Endodermal cell (in vitro differentiated cells): ENCODE measurements around the gene TRIM13. TPM values are rescaled to one million over a fixed set of nuclear protein-coding genes. Genes with fewer than 3 reads are reported as not detected.

Experiments used
- DNase-seq: peaks from one replicate; pipeline ENCODE4 v3.0.0-alpha.2; 2017
- H3K27ac ChIP-seq: 2 replicates; pipeline ENCODE4 v1.5.1; 2013; ENCODE audit warnings: mild to moderate bottlenecking, low read depth, low read length, moderate library complexity
- H3K27me3 ChIP-seq: 2 replicates; pipeline ENCODE4 v1.6.1; 2013; ENCODE audit warnings: mild to moderate bottlenecking, low read length, moderate library complexity; ENCODE audit not compliant: insufficient read depth, control insufficient read depth, poor library complexity, severe bottlenecking
- H3K36me3 ChIP-seq: 2 replicates; pipeline ENCODE4 v1.7.0; 2013; ENCODE audit warnings: mild to moderate bottlenecking, low read length, moderate library complexity; ENCODE audit not compliant: control insufficient read depth, insufficient read depth
- H3K4me1 ChIP-seq: one replicate; pipeline ENCODE4 v1.7.0; 2013; ENCODE audit warnings: low read length; ENCODE audit not compliant: control insufficient read depth, insufficient read depth
- H3K4me3 ChIP-seq: 2 replicates; pipeline ENCODE4 v1.5.1; 2013; ENCODE audit warnings: mild to moderate bottlenecking, low read length, moderate library complexity
- H3K9ac ChIP-seq: 2 replicates; pipeline ENCODE4 v1.6.1; 2013; ENCODE audit warnings: mild to moderate bottlenecking, low read length, moderate library complexity; ENCODE audit not compliant: poor library complexity, severe bottlenecking; ENCODE audit errors: extremely low read depth
- H3K9me3 ChIP-seq: 2 replicates; pipeline ENCODE4 v1.6.1; 2013; ENCODE audit warnings: mild to moderate bottlenecking, low read length, moderate library complexity; ENCODE audit not compliant: control insufficient read depth
- H3K27ac Mint-ChIP-seq: 2 replicates; pipeline ENCODE4 v1.8.0; 2020; ENCODE audit warnings: mixed read lengths
- H3K27me3 Mint-ChIP-seq: 2 replicates; pipeline ENCODE4 v1.8.0; 2021; ENCODE audit warnings: mild to moderate bottlenecking, mixed read lengths; ENCODE audit not compliant: insufficient read depth
- H3K36me3 Mint-ChIP-seq: 2 replicates; pipeline ENCODE4 v1.8.0; 2020; ENCODE audit warnings: low read depth, mixed read lengths
- H3K4me1 Mint-ChIP-seq: 2 replicates; pipeline ENCODE4 v1.8.0; 2020; ENCODE audit warnings: mixed read lengths
- H3K4me3 Mint-ChIP-seq: 2 replicates; pipeline ENCODE4 v1.8.0; 2020; ENCODE audit warnings: mild to moderate bottlenecking, moderate library complexity, mixed read lengths
- H3K9me3 Mint-ChIP-seq: 2 replicates; pipeline ENCODE4 v1.8.0; 2020; ENCODE audit warnings: mild to moderate bottlenecking, mixed read lengths
- WGBS, 2 experiments: methylation state at CpG; one replicate each; pipeline versions ENCODE4 v1.1.5 to v1.1.7; 2013; ENCODE audit warnings: missing lambda C conversion rate in 2 of 2, mixed read lengths in 1 of 2; ENCODE audit not compliant: insufficient coverage in 1 of 2, insufficient read length in 1 of 2; 5-methylcytosine and 5-hydroxymethylcytosine counted together
- total RNA-seq, 2 donors: library from RNA; stranded (reverse); fragmentation: NEBNext Ultra II Directional in 1 of 2; extraction: Animal tissue kit (Norgen Biotek cat#: 25700) in 1 of 2; gene quantifications; 2 replicates in 1 of 2; 3 replicates in 1 of 2; pipeline ENCODE4 v1.2.1, GENCODE V29; 2021
- TF ChIP-seq, protein P1 (sequence below): fragments of 200-600 bp; sonication (generic); conservative IDR thresholded peaks from 2 replicates; pipeline ENCODE4 v1.5.0; 2021; ENCODE audit warnings: antibody characterized with exemption, mild to moderate bottlenecking

Gene TRIM13
- total RNA-seq, 2 donors from 2014 or later = 44.3 TPM

GRCh38 chr13:49953560-49953959 is 43.3 kb upstream of the TRIM13 start:
- H3K4me3 Mint-ChIP-seq = no peak overlapping the region
- DNase-seq = no peak

DNA sequence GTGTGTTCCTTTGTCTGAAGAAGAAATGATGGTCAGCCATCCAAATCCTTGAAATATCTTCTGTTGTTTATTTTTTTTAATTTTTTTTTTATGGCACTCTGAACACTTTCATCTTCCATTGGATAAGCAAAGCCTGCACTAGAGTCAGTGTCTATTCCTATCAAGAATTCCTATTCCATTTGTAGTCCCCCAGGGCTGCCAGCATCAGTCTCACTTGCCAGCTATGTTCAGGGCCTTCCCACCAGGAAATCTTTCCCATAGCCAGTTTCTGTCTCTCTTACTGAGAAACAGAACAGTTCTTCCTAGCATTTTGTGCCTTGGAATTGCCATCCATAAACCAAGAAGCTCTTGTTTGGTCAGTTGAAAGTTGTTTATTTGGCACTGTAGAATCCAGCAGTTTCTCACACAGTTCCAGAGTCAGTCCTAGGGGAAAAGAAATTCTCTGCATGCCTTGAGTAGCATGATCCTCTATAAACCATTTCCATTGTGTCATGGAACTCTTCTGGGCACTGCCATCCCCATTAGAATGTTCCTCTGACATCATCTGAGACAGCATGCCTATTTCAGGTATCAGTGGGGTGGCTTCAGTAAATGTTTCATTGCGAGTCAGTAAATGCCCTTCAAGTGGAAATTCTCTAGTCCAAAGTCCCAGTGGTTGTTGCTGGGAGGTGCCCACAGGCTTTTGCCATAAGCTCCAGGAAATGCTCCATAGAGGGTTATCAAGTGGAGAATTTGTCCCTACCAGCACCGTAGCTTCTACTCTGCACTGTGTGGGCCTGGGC is 42.0 kb upstream of the TRIM13 start:
- Mint-ChIP-seq H3K36me3 (no peaks in the 10 kb centered on the region), H3K27ac (no peak overlapping the region), H3K4me3 (no peak overlapping the region), H3K4me1 (no peaks in the 10 kb centered on the region), H3K9me3 (no peaks in the 10 kb centered on the region), H3K27me3 (peaks cover 13% of the 10 kb centered on the region)
- WGBS, 2 experiments = 94 to 98% methylated on average over 2 of the region's 2 CpGs
- TF ChIP-seq, protein P1, sequence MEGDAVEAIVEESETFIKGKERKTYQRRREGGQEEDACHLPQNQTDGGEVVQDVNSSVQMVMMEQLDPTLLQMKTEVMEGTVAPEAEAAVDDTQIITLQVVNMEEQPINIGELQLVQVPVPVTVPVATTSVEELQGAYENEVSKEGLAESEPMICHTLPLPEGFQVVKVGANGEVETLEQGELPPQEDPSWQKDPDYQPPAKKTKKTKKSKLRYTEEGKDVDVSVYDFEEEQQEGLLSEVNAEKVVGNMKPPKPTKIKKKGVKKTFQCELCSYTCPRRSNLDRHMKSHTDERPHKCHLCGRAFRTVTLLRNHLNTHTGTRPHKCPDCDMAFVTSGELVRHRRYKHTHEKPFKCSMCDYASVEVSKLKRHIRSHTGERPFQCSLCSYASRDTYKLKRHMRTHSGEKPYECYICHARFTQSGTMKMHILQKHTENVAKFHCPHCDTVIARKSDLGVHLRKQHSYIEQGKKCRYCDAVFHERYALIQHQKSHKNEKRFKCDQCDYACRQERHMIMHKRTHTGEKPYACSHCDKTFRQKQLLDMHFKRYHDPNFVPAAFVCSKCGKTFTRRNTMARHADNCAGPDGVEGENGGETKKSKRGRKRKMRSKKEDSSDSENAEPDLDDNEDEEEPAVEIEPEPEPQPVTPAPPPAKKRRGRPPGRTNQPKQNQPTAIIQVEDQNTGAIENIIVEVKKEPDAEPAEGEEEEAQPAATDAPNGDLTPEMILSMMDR = no peak
- no peak overlapping the region for H3K9ac ChIP-seq
- H3K4me3 ChIP-seq = no peak overlapping the region
- no peak for DNase-seq
- H3K4me1 ChIP-seq = no peaks in the 10 kb centered on the region
- no peaks in the 10 kb centered on the region for H3K9me3 ChIP-seq
- H3K27ac ChIP-seq = no peak overlapping the region
- H3K27me3 ChIP-seq = no peaks in the 10 kb centered on the region
- no peaks in the 10 kb centered on the region for H3K36me3 ChIP-seq

More at GRCh38 chr13:49953560-49953959, 43.3 kb upstream of the TRIM13 start:
- no peak overlapping the region for H3K9ac ChIP-seq
- whole genome bisulfite sequencing, 2 experiments = 100% methylated on average over 1 of the region's 1 CpG
- TF ChIP-seq, protein P1 = no peak
- Mint-ChIP-seq H3K36me3 (no peaks in the 10 kb centered on the region), H3K4me1 (no peaks in the 10 kb centered on the region), H3K9me3 (no peaks in the 10 kb centered on the region), H3K27me3 (peaks cover 13% of the 10 kb centered on the region), H3K27ac (no peak overlapping the region)
- no peaks in the 10 kb centered on the region for H3K27me3 ChIP-seq
- H3K4me3 ChIP-seq = no peak overlapping the region
- no peak overlapping the region for H3K27ac ChIP-seq
- H3K9me3 ChIP-seq = no peaks in the 10 kb centered on the region
- no peaks in the 10 kb centered on the region for H3K36me3 ChIP-seq
- H3K4me1 ChIP-seq = no peaks in the 10 kb centered on the region

DNA sequence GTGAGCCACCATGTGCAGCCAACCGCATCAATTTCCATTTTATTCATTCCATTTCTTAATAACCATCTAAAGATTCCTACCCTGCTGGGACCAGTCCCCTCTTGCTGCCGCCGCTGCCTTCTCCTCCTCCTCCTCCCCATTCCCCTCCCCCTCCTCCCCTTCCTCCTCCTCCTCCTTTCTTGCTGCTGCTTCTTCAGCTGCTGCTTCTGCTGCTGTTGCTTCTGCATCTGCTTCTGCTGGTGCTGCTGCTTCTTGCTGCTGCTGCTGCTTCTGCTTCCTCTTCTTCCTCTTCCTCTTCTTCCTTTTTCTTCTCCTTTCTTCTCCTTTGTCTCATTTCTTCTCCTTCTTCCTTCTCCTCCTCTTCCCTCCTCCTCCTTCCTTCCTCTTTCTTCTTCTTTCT is 40.7 kb upstream of the TRIM13 start:
- Mint-ChIP-seq H3K9me3 (peaks cover 3% of the 10 kb centered on the region), H3K27me3 (peaks cover 13% of the 10 kb centered on the region), H3K27ac (no peak overlapping the region), H3K36me3 (no peaks in the 10 kb centered on the region), H3K4me3 (no peak overlapping the region), H3K4me1 (no peaks in the 10 kb centered on the region)
- TF ChIP-seq, protein P1 = no peak
- H3K4me1 ChIP-seq = no peaks in the 10 kb centered on the region
- no peaks in the 10 kb centered on the region for H3K36me3 ChIP-seq
- no peak overlapping the region for H3K27ac ChIP-seq
- H3K9ac ChIP-seq = no peak overlapping the region
- H3K27me3 ChIP-seq = no peaks in the 10 kb centered on the region
- 70 to 92% methylated on average over 3 of the region's 3 CpGs for WGBS, 2 experiments
- no peak overlapping the region for H3K4me3 ChIP-seq
- H3K9me3 ChIP-seq = no peaks in the 10 kb centered on the region
- DNase-seq = no peak
